ENCODE data around the gene FSCN2. TPM values are rescaled to one million over a fixed set of nuclear protein-coding genes. Genes with fewer than 3 reads are reported as not detected.

Gene FSCN2
- total RNA-seq, 2 donors from 2014 or later, result 1.0 to 2.2 TPM

- peaks cover 5% of the 10 kb centered on the region for H3K4me1 ChIP-seq
- H3K9me3 ChIP-seq, result no peaks in the 10 kb centered on the region
- H3K9ac ChIP-seq (ENCODE audit: low read depth in 2 of 2, low read length in 2 of 2), result no peak overlapping the region
- intact Hi-C loops (cut with DNase I), result no loop called here
- H3K27ac ChIP-seq, result no peak overlapping the region
- peaks cover 8% of the 10 kb centered on the region for H3K36me3 ChIP-seq
- no peak for TF ChIP-seq CTCF (IDR thresholded peaks at IDR 0.05)
- H3K4me3 ChIP-seq, result no peak overlapping the region
- no peak for DNase-seq
- H3K27me3 ChIP-seq, result no peaks in the 10 kb centered on the region
Observed at GRCh38 chr17:81546906-81547613, 18.9 kb downstream of the FSCN2 start.

GRCh38 chr17:81547614-81547982 lies 19.4 kb downstream of the FSCN2 start:
- no peak for TF ChIP-seq CTCF (IDR thresholded peaks at IDR 0.05)
- H3K4me3 ChIP-seq, result no peak overlapping the region
- no peak for DNase-seq
- H3K9me3 ChIP-seq, result no peaks in the 10 kb centered on the region
- H3K4me1 ChIP-seq, result peaks cover 5% of the 10 kb centered on the region
- H3K27ac ChIP-seq, result no peak overlapping the region
- intact Hi-C loops (cut with DNase I), result no loop called here
- H3K27me3 ChIP-seq, result no peaks in the 10 kb centered on the region
- peaks cover 8% of the 10 kb centered on the region for H3K36me3 ChIP-seq
- H3K9ac ChIP-seq (ENCODE audit: low read depth in 2 of 2, low read length in 2 of 2), result no peak overlapping the region

GRCh38 chr17:81549031-81549557 lies 20.9 kb downstream of the FSCN2 start:
- Histone ChIP-seq H3K9me3 (no peaks in the 10 kb centered on the region), H3K9ac (ENCODE audit: low read depth in 2 of 2, low read length in 2 of 2) (no peak overlapping the region), H3K27me3 (no peaks in the 10 kb centered on the region), H3K27ac (no peak overlapping the region), H3K4me1 (peaks cover 15% of the 10 kb centered on the region), H3K36me3 (peaks cover 8% of the 10 kb centered on the region), H3K4me3 (no peak overlapping the region)
- DNase-seq, result no peak
- no peak for TF ChIP-seq CTCF (IDR thresholded peaks at IDR 0.05)
- intact Hi-C loops (cut with DNase I), result no loop called here

GRCh38 chr17:81549826-81550225 lies 21.6 kb downstream of the FSCN2 start:
- Histone ChIP-seq H3K36me3 (peaks cover 8% of the 10 kb centered on the region), H3K27ac (no peak overlapping the region), H3K4me3 (no peak overlapping the region), H3K4me1 (peaks cover 15% of the 10 kb centered on the region), H3K9ac (ENCODE audit: low read depth in 2 of 2, low read length in 2 of 2) (no peak overlapping the region), H3K9me3 (no peaks in the 10 kb centered on the region), H3K27me3 (no peaks in the 10 kb centered on the region)
- TF ChIP-seq CTCF (IDR thresholded peaks at IDR 0.05), result no peak
- intact Hi-C loops (cut with DNase I), result no loop called here
- no peak for DNase-seq

- peaks cover 15% of the 10 kb centered on the region for H3K4me1 ChIP-seq
- no peak for DNase-seq
- H3K36me3 ChIP-seq, result peaks cover 8% of the 10 kb centered on the region
- no peak for TF ChIP-seq CTCF (IDR thresholded peaks at IDR 0.05)
- H3K9me3 ChIP-seq, result no peaks in the 10 kb centered on the region
- H3K27ac ChIP-seq, result no peak overlapping the region
- H3K9ac ChIP-seq (ENCODE audit: low read depth in 2 of 2, low read length in 2 of 2), result no peak overlapping the region
- intact Hi-C loops (cut with DNase I), result no loop called here
- no peak overlapping the region for H3K4me3 ChIP-seq
- no peaks in the 10 kb centered on the region for H3K27me3 ChIP-seq
Observed at GRCh38 chr17:81550285-81550684, 22.1 kb downstream of the FSCN2 start.

Data from colonic mucosa (tissue), 4 donors.